Measurements from ENCODE around the gene MARCHF2. TPM values are rescaled to one million over a fixed set of nuclear protein-coding genes. Genes with fewer than 3 reads are reported as not detected.
A peak's percentile ranks its signal among the peaks of the same experiment; 100 is the strongest.

Gene MARCHF2
- total and polyA plus RNA-seq, 2 donors (not counting 3 experiments of a cell fraction or from before 2014, with no cell fraction given), result 43.5 to 91.9 TPM

GRCh38 chr19:8478598-8478997 is 65.5 kb downstream of the MARCHF2 start:
- dilution Hi-C loops (cut with MboI; ENCODE audit: extremely low pct_ligation_motif_present, low sequenced_read_pairs) (no loop called here), intact Hi-C loops (cut with micrococcal nuclease) (no loop called here)
- H3K4me3 ChIP-seq (replicated peaks in 1 of 3; ENCODE audit: insufficient read depth in 1 of 3, low read depth in 1 of 3, low read length in 3 of 3), result no peak overlapping the region
- no peak overlapping the region for H3K9ac ChIP-seq (replicated peaks; ENCODE audit: extremely low read depth, insufficient read depth, low read length)
- peaks cover 5% of the 10 kb centered on the region for H4K20me1 ChIP-seq (replicated peaks; ENCODE audit: control insufficient read depth, extremely low read depth, insufficient read depth, low read length)
- no peak for TF ChIP-seq GATA2 (IDR thresholded peaks at IDR 0.05; ENCODE audit: insufficient read depth, insufficient read length, low read depth, low read length)
- TF ChIP-seq POLR2AphosphoS5 (IDR thresholded peaks at IDR 0.05; ENCODE audit: insufficient read depth, low read depth, low read length), result no peak
- no peak for TF ChIP-seq POLR2A (IDR thresholded peaks at IDR 0.05; ENCODE audit: low read depth, low read length)
- TF ChIP-seq CTCF (IDR thresholded peaks at IDR 0.05; ENCODE audit: extremely low read depth in 1 of 2, insufficient read depth in 1 of 2, low read depth in 1 of 2, low read length in 2 of 2), result no peak
- no peak for TF ChIP-seq MAX (IDR thresholded peaks at IDR 0.05; ENCODE audit: insufficient read depth, insufficient read length)
- TF ChIP-seq FOS (IDR thresholded peaks at IDR 0.05; ENCODE audit: borderline replicate concordance, insufficient read depth, low read length), result no peak
- no peak for TF ChIP-seq EZH2 (IDR thresholded peaks at IDR 0.05; ENCODE audit: borderline replicate concordance, low read depth, low read length, severe bottlenecking)
- TF ChIP-seq JUN (IDR thresholded peaks at IDR 0.05; ENCODE audit: borderline replicate concordance, insufficient read depth, insufficient read length, low read depth), result no peak
- FAIRE-seq (peak; percentile 31), DNase-seq (ENCODE audit: low read depth, low spot score) (no peak)
- H3K79me2 ChIP-seq (ENCODE audit: control insufficient read depth, insufficient read depth, low read length), result peaks cover 77% of the 10 kb centered on the region
- CTCF ChIA-PET, result interaction anchor here (0.6 to 1.1 kb wide), 3 partner anchors 10 to 176 kb away, joined by 3 to 5 read pairs (median 5); no protein-coding TSS in a partner anchor
- no peaks in the 10 kb centered on the region for H3K9me1 ChIP-seq (replicated peaks; ENCODE audit: control insufficient read depth, extremely low read depth, insufficient read depth, low read length)
- POLR2A ChIA-PET, result no interaction called here
- H3K9me3 ChIP-seq (replicated peaks; ENCODE audit: control insufficient read depth, insufficient read depth, low read length), result no peaks in the 10 kb centered on the region
- H3K27ac ChIP-seq (ENCODE audit: insufficient read depth, low read depth, low read length), result no peak overlapping the region
- no peaks in the 10 kb centered on the region for H3K4me1 ChIP-seq (ENCODE audit: control insufficient read depth, extremely low read depth, insufficient read depth, low read length)
- H3K4me2 ChIP-seq (ENCODE audit: insufficient read depth, low read length), result no peak overlapping the region
- H3K27me3 ChIP-seq (ENCODE audit: control insufficient read depth in 2 of 2, insufficient read depth in 2 of 2, low read length in 2 of 2), result no peaks in the 10 kb centered on the region
- H3K36me3 ChIP-seq (ENCODE audit: control insufficient read depth in 2 of 2, extremely low read depth in 1 of 2, insufficient read depth in 2 of 2, low read length in 2 of 2), result peaks cover 27 to 60% of the 10 kb centered on the region in 2 experiments
- BruUV-seq (replicated peaks), result no TSS peak
- no peak overlapping the region for H2AFZ ChIP-seq (ENCODE audit: low read depth, low read length)
